Brain microvascular endothelial cell (primary cell): ENCODE measurements around the gene PEAK1.

Experiments used
- DNase-seq: peaks from one replicate; pipeline ENCODE4 v3.0.0-alpha.2; 2020
- H3K27ac ChIP-seq: fragments of 250-450 bp; sonication (Bioruptor Pico); 2 replicates; pipeline ENCODE4 v1.5.1; 2020; ENCODE audit warnings: mild to moderate bottlenecking, moderate library complexity
- H3K27me3 ChIP-seq: fragments of 250-450 bp; sonication (Bioruptor Pico); replicated peaks from 2 replicates; pipeline ENCODE4 v1.5.1; 2020; ENCODE audit warnings: mild to moderate bottlenecking
- H3K36me3 ChIP-seq: fragments of 250-450 bp; sonication (Bioruptor Pico); replicated peaks from 2 replicates; pipeline ENCODE4 v1.5.1; 2020; ENCODE audit warnings: mild to moderate bottlenecking
- H3K4me3 ChIP-seq: 2 replicates; pipeline ENCODE4 v1.5.1; 2011; ENCODE audit warnings: low read depth, mild to moderate bottlenecking, control low read depth, low read length, moderate library complexity
- CTCF ChIP-seq: IDR thresholded peaks from 2 replicates; pipeline ENCODE4 v1.5.1; 2011; ENCODE audit warnings: low read depth, mild to moderate bottlenecking, moderate library complexity, low read length, control low read depth, inconsistent platforms; ENCODE audit errors: missing control alignments
- in situ Hi-C: cut with HindIII; loops from 2 replicates; pipeline ENCODE4 v1.10.0; 2017; ENCODE audit warnings: low sequenced_read_pairs, low pct_ligation_motif_present

The PEAK1 gene

GRCh38 chr15:77349666-77350065 lies 70.2 kb downstream of the PEAK1 start:
- Histone ChIP-seq H3K27ac (no peak overlapping the region), H3K36me3 (no peaks in the 10 kb centered on the region), H3K27me3 (no peaks in the 10 kb centered on the region), H3K4me3 (no peak overlapping the region)
- in situ Hi-C loops: no loop called here
- no peak for TF ChIP-seq CTCF
- no peak for DNase-seq

DNA sequence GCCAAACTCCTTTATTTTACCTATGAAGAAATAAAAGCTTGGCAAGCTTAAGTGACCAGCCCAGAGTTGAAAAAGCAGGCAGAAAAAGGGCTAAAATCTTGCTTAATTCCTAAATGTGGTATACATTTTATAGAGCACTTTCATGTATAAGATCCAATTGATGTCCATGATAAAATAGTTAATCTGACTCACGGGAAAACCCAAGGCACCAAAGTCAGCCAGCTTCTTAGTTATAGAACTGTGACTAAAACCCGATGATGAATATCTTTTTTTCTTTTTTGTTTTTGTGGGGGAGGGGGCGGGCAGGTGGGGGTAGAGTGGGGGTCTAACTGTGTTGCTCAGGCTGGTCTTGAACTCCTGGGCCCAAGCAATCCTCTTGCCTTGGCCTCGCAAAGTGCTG lies 71.4 kb downstream of the PEAK1 start:
- Histone ChIP-seq H3K4me3 (no peak overlapping the region), H3K27me3 (no peaks in the 10 kb centered on the region), H3K36me3 (no peaks in the 10 kb centered on the region), H3K27ac (no peak overlapping the region)
- TF ChIP-seq CTCF: no peak
- DNase-seq: no peak
- in situ Hi-C loops: no loop called here

DNA sequence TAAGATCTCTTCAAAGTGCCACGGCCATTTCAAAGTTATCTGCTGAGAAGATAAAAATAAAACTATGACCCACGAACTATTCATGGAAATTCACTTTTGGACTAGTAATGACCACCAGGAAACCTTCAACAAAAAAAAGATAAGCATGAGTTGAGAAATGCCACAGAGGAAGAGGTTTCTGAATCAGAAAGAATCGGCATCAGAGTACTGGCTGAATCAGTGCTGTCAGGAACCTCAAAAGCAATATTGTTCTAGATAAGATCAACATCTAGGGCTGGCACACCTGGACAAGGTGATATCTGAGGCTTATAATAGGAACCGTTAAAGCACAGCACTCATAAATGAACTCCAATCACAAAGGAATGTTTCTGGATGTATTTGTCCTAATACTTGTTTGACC lies 72.7 kb downstream of the PEAK1 start:
- TF ChIP-seq CTCF: no peak
- Histone ChIP-seq H3K4me3 (no peak overlapping the region), H3K27ac (no peak overlapping the region), H3K36me3 (no peaks in the 10 kb centered on the region), H3K27me3 (no peaks in the 10 kb centered on the region)
- in situ Hi-C loops: no loop called here
- no peak for DNase-seq

DNA sequence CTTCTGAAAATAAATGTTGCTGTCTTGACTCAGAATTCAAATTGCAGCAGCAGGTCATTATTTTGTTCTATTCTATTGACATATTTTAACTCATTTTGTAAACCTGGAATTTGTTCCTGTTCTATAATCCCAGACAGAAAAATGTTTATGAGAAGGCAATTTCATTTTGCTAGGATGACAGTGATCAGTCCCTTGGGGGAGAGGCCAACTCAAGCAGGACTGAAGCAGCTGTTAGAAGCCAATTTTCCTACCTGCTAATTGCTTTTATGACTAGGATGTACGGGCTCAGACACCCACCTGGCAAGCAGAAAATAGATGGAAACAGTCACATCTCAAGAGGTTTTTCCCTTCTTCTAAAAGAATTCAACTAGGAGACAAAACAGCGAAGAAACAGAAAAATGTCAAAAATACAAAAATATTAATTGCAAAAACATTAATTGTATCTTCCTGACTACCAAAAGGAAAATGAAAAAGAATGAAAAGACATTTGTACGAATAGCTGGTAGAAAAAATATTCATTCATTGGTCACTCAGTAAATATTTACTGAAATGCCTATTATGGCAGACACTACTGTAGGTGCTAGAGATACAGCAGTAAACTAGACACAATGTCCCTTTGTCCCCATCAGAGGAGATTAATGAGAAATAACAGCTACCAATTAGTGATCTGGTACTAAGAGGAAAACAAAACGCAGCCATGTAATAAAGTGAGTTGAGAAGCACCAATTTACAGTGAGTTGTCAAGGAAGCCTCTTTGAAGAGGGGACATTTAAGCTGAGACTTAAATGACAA lies 73.5 kb downstream of the PEAK1 start:
- no peak overlapping the region for H3K4me3 ChIP-seq
- no peaks in the 10 kb centered on the region for H3K36me3 ChIP-seq
- H3K27me3 ChIP-seq: no peaks in the 10 kb centered on the region
- no peak for DNase-seq
- H3K27ac ChIP-seq: no peak overlapping the region
- no peak for TF ChIP-seq CTCF
- in situ Hi-C loops: no loop called here

- Histone ChIP-seq H3K36me3 (no peaks in the 10 kb centered on the region), H3K4me3 (no peak overlapping the region), H3K27me3 (no peaks in the 10 kb centered on the region), H3K27ac (no peak overlapping the region)
- in situ Hi-C loops: no loop called here
- DNase-seq: no peak
- no peak for TF ChIP-seq CTCF
Measured at GRCh38 chr15:77342807-77343206, 77.1 kb downstream of the PEAK1 start.

- Histone ChIP-seq H3K4me3 (no peak overlapping the region), H3K36me3 (no peaks in the 10 kb centered on the region), H3K27me3 (no peaks in the 10 kb centered on the region), H3K27ac (no peak overlapping the region)
- in situ Hi-C loops: no loop called here
- no peak for TF ChIP-seq CTCF
- DNase-seq: peak; percentile 27
Measured at GRCh38 chr15:77340245-77340644, 79.7 kb downstream of the PEAK1 start.
